Measurements from ENCODE around the gene SRGAP2C. TPM values are rescaled to one million over a fixed set of nuclear protein-coding genes. Genes with fewer than 3 reads are reported as not detected.

Gene SRGAP2C
- 26.7 and 27.4 TPM in 2 replicates for polyA plus RNA-seq

DNA sequence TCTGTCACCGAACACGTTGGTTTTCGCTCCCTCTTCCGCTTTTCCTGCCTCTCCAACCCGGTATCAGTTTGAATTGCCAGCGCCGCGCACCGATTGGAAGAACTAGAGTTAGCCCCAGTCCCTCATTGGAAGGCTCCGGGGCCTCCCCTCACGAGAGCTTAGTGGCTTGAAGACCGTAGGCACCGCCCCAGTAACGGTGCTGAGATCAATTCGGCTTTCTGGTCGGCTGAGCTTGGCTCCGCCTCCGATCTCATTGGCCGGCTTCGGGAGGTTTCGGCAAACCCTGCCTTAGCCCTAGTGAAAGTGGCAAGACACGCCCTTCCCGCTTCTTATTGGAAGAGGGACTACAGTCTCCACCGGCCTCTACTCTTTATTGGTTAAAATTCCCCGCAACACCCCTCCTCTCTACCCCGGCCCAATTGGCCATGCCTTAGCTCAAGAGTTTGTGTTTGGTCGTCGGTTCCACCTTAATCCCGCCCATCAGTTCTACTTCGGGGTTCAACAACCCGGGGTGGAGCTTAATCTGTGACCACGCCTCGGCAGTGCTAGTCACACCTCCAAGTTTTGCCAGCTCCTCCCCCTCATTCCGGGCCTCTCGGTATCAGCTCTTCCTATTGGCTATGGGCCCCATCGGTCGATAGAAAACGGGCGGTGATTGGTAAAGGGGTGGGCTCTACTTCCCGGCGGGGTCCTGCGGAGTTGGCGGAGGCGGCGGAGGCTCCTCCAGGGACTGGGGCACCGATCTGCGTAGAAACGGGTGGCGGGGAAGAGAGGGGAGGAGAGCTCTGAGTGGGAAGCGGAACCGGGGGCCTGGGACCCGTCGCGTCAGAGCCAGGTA, at the start of gene SRGAP2C, which contains the start of gene FAM72B:
Gene SRGAP2C (plus strand): TSS at position 686 of the 838 bp plus-strand sequence. CDS start 2,472 bp downstream, outside the sequence.
Gene FAM72B (minus strand): TSS at position 51 of the 838 bp plus-strand sequence. CDS start 851 bp downstream, outside the sequence.

Other genes starting within 250 kb of the SRGAP2C start
- 0.75 and 6.6 TPM in 2 replicates for gene FAM72B, start 635 bp upstream of the SRGAP2C start, polyA plus RNA-seq